Measurements from ENCODE around the gene PPIB. TPM values are rescaled to one million over a fixed set of nuclear protein-coding genes. Genes with fewer than 3 reads are reported as not detected.

PPIB gene
- total RNA-seq, 6 experiments from 2014 or later, result 276 to 535 (median 474) TPM

GRCh38 chr15:64161688-64162477, 939 bp downstream of the PPIB start:
- TF ChIP-seq, protein P1, sequence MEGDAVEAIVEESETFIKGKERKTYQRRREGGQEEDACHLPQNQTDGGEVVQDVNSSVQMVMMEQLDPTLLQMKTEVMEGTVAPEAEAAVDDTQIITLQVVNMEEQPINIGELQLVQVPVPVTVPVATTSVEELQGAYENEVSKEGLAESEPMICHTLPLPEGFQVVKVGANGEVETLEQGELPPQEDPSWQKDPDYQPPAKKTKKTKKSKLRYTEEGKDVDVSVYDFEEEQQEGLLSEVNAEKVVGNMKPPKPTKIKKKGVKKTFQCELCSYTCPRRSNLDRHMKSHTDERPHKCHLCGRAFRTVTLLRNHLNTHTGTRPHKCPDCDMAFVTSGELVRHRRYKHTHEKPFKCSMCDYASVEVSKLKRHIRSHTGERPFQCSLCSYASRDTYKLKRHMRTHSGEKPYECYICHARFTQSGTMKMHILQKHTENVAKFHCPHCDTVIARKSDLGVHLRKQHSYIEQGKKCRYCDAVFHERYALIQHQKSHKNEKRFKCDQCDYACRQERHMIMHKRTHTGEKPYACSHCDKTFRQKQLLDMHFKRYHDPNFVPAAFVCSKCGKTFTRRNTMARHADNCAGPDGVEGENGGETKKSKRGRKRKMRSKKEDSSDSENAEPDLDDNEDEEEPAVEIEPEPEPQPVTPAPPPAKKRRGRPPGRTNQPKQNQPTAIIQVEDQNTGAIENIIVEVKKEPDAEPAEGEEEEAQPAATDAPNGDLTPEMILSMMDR (IDR thresholded peaks at IDR 0.05), result no peak
- no peak for TF ChIP-seq POLR2A (IDR thresholded peaks at IDR 0.05)
- intact Hi-C loops (cut with DNase I), result no loop called here
- Histone ChIP-seq H3K4me3 (peak overlapping the region; percentile 75 to 99 (median 96)), H3K27me3 (no peaks in the 10 kb centered on the region), H3K9me3 (no peaks in the 10 kb centered on the region), H3K36me3 (peaks cover 22 to 50% (median 37%) of the 10 kb centered on the region in 4 donors), H3K27ac (peak overlapping the region in 2 of 3 donors; percentile 79 to 86), H3K4me1 (peaks cover 0 to 50% (median 16%) of the 10 kb centered on the region in 4 donors)
- 23% methylated on average over 9 of the region's 12 CpGs for WGBS (ENCODE audit: insufficient coverage, low coverage, low lambda C conversion rate, missing lambda C conversion rate)
- peak in 1 of 3 donors; percentile 37 for DNase-seq
- no peak for ATAC-seq

GRCh38 chr15:64158363-64159134, 4.3 kb downstream of the PPIB start:
- Histone ChIP-seq H3K36me3 (peaks cover 22 to 76% (median 52%) of the 10 kb centered on the region in 4 donors), H3K27me3 (no peaks in the 10 kb centered on the region), H3K4me3 (no peak overlapping the region), H3K4me1 (peaks cover 0 to 34% (median 11%) of the 10 kb centered on the region in 4 donors), H3K9me3 (no peaks in the 10 kb centered on the region), H3K27ac (no peak overlapping the region)
- TF ChIP-seq POLR2A (IDR thresholded peaks at IDR 0.05), result no peak
- TF ChIP-seq, protein P1 (IDR thresholded peaks at IDR 0.05), result no peak
- ATAC-seq, result no peak
- intact Hi-C loops (cut with DNase I), result loop anchor here (10.0 kb wide), 1 partner anchor 64 kb away; the partner anchor contains the start of genes CIAO2A (in 2 of the 2) and SNX1 (in 2 of the 2)
- 70% methylated on average over 9 of the region's 11 CpGs for WGBS (ENCODE audit: insufficient coverage, low coverage, low lambda C conversion rate, missing lambda C conversion rate)
- peak in 1 of 3 donors; percentile 30 for DNase-seq

DNA sequence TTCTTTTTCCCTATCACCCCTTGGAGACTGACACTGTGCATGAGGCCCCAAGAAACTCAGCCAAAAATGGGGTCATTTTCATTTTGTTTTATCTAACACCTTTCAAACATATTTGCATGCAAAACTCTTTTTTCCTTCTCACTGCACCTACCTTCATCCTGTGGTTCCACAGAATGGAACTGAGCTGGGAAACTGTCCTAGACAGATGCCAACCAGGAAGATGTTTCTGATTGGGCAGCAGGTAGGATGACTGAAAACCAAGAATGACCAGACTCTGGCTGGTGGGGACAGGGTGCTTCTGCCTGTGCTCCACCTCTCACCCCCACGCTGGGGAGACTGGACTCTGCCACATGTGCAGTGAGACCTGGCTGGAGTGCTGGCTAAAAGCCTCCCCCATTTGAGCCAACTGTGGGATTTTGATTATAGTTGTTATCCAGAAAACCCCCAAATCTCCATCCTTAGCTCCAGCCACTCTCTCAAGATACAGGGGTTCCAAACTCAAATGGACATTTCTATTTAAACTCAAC, 5.2 kb downstream of the PPIB start:
- no peak overlapping the region for H3K4me3 ChIP-seq
- no peak overlapping the region for H3K27ac ChIP-seq
- DNase-seq, result peak in 1 of 3 donors; percentile 35
- no peak for ATAC-seq
- no peaks in the 10 kb centered on the region for H3K27me3 ChIP-seq
- peaks cover 22 to 76% (median 52%) of the 10 kb centered on the region in 4 donors for H3K36me3 ChIP-seq
- H3K9me3 ChIP-seq, result no peaks in the 10 kb centered on the region
- TF ChIP-seq POLR2A (IDR thresholded peaks at IDR 0.05), result no peak
- TF ChIP-seq, protein P1 (IDR thresholded peaks at IDR 0.05), result no peak
- intact Hi-C loops (cut with DNase I), result loop anchor here (10.0 kb wide), 1 partner anchor 63 kb away; the partner anchor contains the start of genes CIAO2A (in 2 of the 2) and SNX1 (in 2 of the 2)
- peaks cover 0 to 36% (median 10%) of the 10 kb centered on the region in 4 donors for H3K4me1 ChIP-seq
- no CpG with 5 or more reads among the region's 1 CpG for WGBS (ENCODE audit: insufficient coverage, low coverage, low lambda C conversion rate, missing lambda C conversion rate)

GRCh38 chr15:64156652-64157331, 6.0 kb downstream of the PPIB start:
- WGBS (ENCODE audit: insufficient coverage, low coverage, low lambda C conversion rate, missing lambda C conversion rate), result 69% methylated on average over 8 of the region's 16 CpGs
- Histone ChIP-seq H3K27me3 (no peaks in the 10 kb centered on the region), H3K4me3 (no peak overlapping the region), H3K27ac (no peak overlapping the region), H3K36me3 (peaks cover 22 to 76% (median 51%) of the 10 kb centered on the region in 4 donors), H3K9me3 (no peaks in the 10 kb centered on the region), H3K4me1 (peaks cover 0 to 42% (median 11%) of the 10 kb centered on the region in 4 donors)
- intact Hi-C loops (cut with DNase I), result loop anchor here (10.0 kb wide), 1 partner anchor 62 kb away; the partner anchor contains the start of genes CIAO2A (in 2 of the 2) and SNX1 (in 2 of the 2)
- TF ChIP-seq, protein P1 (IDR thresholded peaks at IDR 0.05), result no peak
- no peak for TF ChIP-seq POLR2A (IDR thresholded peaks at IDR 0.05)
- DNase-seq (peak in 2 of 3 donors; percentile 36 to 42), ATAC-seq (no peak)

All from right lobe of liver (tissue), 6 donors.